Measurements from ENCODE around the gene PCDHGB4.
"Not testable (repeated sequence)": the region's sequence is repeated elsewhere in the genome, so short reads cannot be mapped to it uniquely, and the experiment has no call there.

PCDHGB4 gene

DNA sequence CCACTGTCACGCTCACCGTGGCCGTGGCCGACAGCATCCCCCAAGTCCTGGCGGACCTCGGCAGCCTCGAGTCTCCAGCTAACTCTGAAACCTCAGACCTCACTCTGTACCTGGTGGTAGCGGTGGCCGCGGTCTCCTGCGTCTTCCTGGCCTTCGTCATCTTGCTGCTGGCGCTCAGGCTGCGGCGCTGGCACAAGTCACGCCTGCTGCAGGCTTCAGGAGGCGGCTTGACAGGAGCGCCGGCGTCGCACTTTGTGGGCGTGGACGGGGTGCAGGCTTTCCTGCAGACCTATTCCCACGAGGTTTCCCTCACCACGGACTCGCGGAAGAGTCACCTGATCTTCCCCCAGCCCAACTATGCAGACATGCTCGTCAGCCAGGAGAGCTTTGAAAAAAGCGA lies 45.2 kb downstream of the PCDHGB4 start:
- DNase-seq, result not testable (repeated sequence)

DNA sequence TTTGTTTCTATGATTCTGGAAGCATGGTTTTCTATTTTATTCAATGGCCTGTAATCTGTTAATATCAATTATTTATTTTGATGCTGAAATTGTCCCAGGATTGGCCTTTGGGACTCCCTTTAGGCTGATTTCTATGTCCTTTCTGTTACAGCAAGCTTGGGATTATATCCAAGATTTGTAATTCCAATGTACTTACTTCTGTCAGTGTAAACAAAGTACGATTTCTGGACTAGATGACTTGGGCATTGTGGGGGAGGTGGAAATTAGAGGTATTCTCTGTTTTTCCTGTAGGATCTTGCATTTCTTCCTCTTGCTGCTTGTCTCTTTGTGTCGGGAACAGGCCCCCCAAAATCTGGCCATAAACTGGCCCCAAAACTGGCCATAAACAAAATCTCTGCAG lies 46.5 kb downstream of the PCDHGB4 start:
- DNase-seq, result no peak

DNA sequence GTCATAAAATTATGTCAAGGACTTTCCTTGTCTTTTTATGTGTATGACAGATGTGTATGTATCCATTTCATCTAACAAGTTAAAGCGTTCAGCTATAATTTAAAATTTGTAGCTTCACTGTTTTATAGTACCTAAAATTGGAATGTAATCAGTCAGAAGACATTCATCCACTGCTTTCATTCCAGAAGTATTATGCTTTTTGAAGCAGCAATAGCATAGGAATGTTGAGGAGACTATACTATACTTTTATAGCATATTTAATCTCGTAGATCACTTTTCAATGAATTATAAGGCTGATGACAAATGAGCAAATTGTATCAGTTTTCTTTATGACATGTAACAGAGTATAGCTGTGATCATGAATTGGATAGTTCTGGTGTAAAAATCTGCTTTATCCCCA lies 49.7 kb downstream of the PCDHGB4 start:
- no peak for DNase-seq

DNA sequence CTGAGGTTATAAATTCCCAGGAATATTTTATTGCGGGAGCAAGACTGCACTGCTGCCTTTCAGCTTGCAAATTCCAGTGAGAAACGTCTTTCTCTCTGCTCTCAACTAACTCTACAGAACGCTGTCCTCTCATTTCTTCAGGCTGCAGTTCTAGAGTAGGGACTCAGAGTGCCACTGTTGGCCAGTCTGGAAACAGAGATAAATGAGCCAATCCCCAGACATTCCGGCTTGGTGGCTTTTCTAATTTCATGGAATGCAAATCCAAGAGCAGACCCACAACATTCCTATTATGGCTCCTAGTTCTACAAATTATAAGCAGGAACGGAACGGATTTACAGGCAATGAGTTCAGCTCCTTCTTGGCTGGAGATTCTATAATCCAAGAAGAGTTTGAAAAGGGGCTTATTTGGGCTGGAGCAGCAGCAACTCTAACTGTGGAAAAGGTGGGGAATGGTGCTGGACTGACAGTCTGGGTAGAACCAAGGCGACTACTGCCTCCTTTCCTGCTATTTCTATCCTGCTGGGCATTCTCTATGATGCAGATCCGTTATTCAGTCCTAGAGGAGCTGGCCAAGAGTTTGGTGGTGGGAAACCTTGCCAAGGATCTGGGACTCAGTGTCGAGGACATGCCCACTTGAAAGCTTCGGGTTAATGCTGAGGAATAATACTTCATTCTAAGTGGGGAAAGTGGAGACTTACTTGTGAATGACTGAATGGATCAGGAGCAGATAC lies 52.1 kb downstream of the PCDHGB4 start:
- DNase-seq, result no peak

Measured in RPMI8226 (cell line).